Naive thymus-derived CD8-positive, alpha-beta T cell (primary cell): ENCODE measurements around the gene CDC6. TPM values are rescaled to one million over a fixed set of nuclear protein-coding genes. Genes with fewer than 3 reads are reported as not detected.
A peak's percentile ranks its signal among the peaks of the same experiment; 100 is the strongest.

Source experiments
- ATAC-seq, 2 donors: fragments of 150-1000 bp; cut with Tn5 transposase in 1 of 2; sonication (Bioruptor Pico), chemical (Tn5 transposase) in 1 of 2; 1 replicate in 1 of 2; 2 replicates in 1 of 2; pipeline ENCODE4 v1.10.0; 2021; ENCODE audit warnings: mild to moderate bottlenecking in 2 of 2, moderate library complexity in 2 of 2
- POLR2A ChIA-PET: fragments of 350-600 bp; sonication (Branson Sonifier 250); formaldehyde crosslinking; loops from one replicate; lab custom pipeline; 2021; ENCODE audit warnings: antibody characterized with exemption; lab: Charles Lee
- DNase-seq, 10 donors: peaks; one replicate each; pipeline versions ENCODE4 v3.0.0 to v3.0.0-alpha.2; 2020 to 2022
- H3K27ac Mint-ChIP-seq, 10 donors: one replicate each; pipeline ENCODE4 v1.8.0; 2020 to 2022; ENCODE audit warnings: mild to moderate bottlenecking in 10 of 10, mixed read lengths in 10 of 10, moderate library complexity in 4 of 10, inconsistent platforms in 1 of 10
- H3K27me3 Mint-ChIP-seq, 5 donors: one replicate each; pipeline ENCODE4 v1.8.0; 2021 to 2022; ENCODE audit warnings: mixed read lengths in 5 of 5
- H3K36me3 Mint-ChIP-seq, 3 donors: one replicate each; pipeline ENCODE4 v1.8.0; 2020 to 2022; ENCODE audit warnings: mixed read lengths in 3 of 3, mild to moderate bottlenecking in 2 of 3, inconsistent platforms in 1 of 3
- H3K4me1 Mint-ChIP-seq, 4 donors: one replicate each; pipeline ENCODE4 v1.8.0; 2021 to 2022; ENCODE audit warnings: mixed read lengths in 4 of 4
- H3K4me3 Mint-ChIP-seq, 10 donors: one replicate each; pipeline ENCODE4 v1.8.0; 2020 to 2022; ENCODE audit warnings: mild to moderate bottlenecking in 10 of 10, mixed read lengths in 10 of 10, moderate library complexity in 6 of 10, inconsistent platforms in 1 of 10
- H3K9me3 Mint-ChIP-seq, 9 donors: one replicate each; pipeline ENCODE4 v1.8.0; 2020 to 2022; ENCODE audit warnings: mixed read lengths in 9 of 9, mild to moderate bottlenecking in 3 of 9, inconsistent platforms in 1 of 9, moderate library complexity in 1 of 9
- polyA plus RNA-seq, 3 donors: library from polyadenylated mRNA; unstranded; fragments of 300-500 nt; fragmentation: Illumina TruSeq; gene quantifications; one replicate each; pipeline ENCODE4 v1.2.3, GENCODE V29; 2021
- total RNA-seq, 8 experiments: library from RNA in 2 of 8; stranded (reverse) in 2 of 8; gene quantifications; one replicate each; pipeline ENCODE4 v1.2.3 and lab custom pipeline; 2021 to 2026

The CDC6 gene
- total and polyA plus RNA-seq, 5 experiments from 2014 or later = 0.08 to 1.6 (median 1.5) TPM; not detected in 2

DNA sequence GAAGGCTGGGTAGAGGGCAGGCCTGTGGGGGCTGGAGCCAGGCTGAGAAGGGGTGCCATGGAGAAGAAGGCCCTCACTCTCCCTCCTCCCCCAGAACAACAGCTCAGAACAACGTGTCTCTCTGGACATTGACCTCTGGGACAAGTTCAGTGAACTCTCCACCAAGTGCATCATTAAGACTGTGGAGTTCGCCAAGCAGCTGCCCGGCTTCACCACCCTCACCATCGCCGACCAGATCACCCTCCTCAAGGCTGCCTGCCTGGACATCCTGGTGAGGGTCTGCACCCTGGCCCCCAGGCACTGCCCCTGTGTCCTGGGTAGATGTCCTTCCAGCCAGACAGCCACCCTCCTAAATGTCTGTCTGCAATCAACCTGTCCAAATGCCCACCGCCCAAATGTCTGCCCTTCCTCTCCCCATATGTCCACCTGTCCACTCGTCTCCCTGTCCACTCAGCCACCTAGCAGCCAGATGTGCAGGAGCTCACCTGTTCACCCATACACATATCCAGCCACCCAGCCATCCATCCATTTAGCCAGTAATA, 64.6 kb downstream of the CDC6 start:
- POLR2A ChIA-PET = interaction anchor here (0.5 to 2.5 kb wide), 10 partner anchors 15 to 197 kb away, joined by 3 to 9 read pairs (median 5); no protein-coding TSS in a partner anchor
- peak overlapping the region in 1 of 10 donors; percentile 30 for H3K4me3 Mint-ChIP-seq
- peaks cover 23 to 56% (median 46%) of the 10 kb centered on the region in 4 donors for H3K4me1 Mint-ChIP-seq
- no peaks in the 10 kb centered on the region for H3K9me3 Mint-ChIP-seq
- ATAC-seq (no peak), DNase-seq (no peak)
- peaks cover 0 to 52% (median 14%) of the 10 kb centered on the region in 3 donors for H3K36me3 Mint-ChIP-seq
- H3K27ac Mint-ChIP-seq = peak overlapping the region in 9 of 10 donors; percentile 2 to 91 (median 60)
- no peaks in the 10 kb centered on the region for H3K27me3 Mint-ChIP-seq

DNA sequence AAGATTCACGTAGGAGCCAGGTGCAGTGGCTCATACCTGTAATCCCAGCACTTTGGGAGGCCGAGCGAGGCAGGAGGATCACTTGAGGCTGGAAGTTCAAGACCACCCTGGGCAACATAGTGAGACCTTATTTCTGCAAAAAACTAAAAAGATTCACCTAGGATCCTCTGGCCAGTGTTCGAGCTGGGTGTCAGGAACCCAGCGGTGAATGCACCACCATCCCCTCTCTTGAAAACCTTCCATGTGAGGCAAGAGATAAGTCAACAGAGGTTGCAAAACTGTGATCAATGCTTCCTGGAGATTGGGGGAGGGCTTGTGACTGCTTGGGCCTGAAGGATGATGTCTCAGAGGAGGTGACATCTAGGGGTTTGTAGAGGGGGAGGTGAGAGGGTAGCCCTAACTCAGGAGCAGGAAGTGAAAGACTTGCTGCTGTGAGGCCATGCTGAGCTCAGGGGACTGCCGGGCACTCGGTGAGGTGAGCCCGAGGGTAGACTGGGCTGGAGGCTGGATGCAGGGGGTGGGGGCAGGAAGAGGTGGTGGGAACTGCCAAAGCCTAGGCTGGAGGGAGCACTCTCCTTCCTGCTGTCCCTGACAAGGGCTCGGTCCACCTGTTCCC, 65.2 kb downstream of the CDC6 start:
- POLR2A ChIA-PET = interaction anchor here (1.2 to 4.0 kb wide), 8 partner anchors 21 to 48 kb away, joined by 3 to 62 read pairs (median 6); no protein-coding TSS in a partner anchor
- DNase-seq (no peak), ATAC-seq (no peak)
- no peak overlapping the region for H3K4me3 Mint-ChIP-seq
- no peaks in the 10 kb centered on the region for H3K9me3 Mint-ChIP-seq
- H3K27ac Mint-ChIP-seq = peak overlapping the region in 9 of 10 donors; percentile 30 to 91 (median 66)
- H3K4me1 Mint-ChIP-seq = peaks cover 21 to 50% (median 40%) of the 10 kb centered on the region in 4 donors
- peaks cover 0 to 52% (median 14%) of the 10 kb centered on the region in 3 donors for H3K36me3 Mint-ChIP-seq
- H3K27me3 Mint-ChIP-seq = no peaks in the 10 kb centered on the region

Other genes with a start within 250 kb of the CDC6 start
- gene MED24, start 233.5 kb upstream of the CDC6 start, total RNA-seq = 100 to 1,000 TPM; 104 TPM
- gene MED24, start 233.5 kb upstream of the CDC6 start, polyA plus RNA-seq = 10 to 100 TPM; 37.3 to 67.7 (median 42.1) TPM
- 10 to 100 TPM; 53.6 to 54.2 TPM for gene THRA, start 224.9 kb upstream of the CDC6 start, total RNA-seq
- 10 to 100 TPM; 11.3 to 23.3 (median 22.2) TPM for gene THRA, start 224.9 kb upstream of the CDC6 start, polyA plus RNA-seq
- 10 to 100 TPM; 18.2 to 19.2 TPM for gene NR1D1, start 187.3 kb upstream of the CDC6 start, total RNA-seq
- 1 to 10 TPM; 3.9 to 9.9 (median 6.4) TPM for gene NR1D1, start 187.3 kb upstream of the CDC6 start, polyA plus RNA-seq
- gene MSL1, start 165.9 kb upstream of the CDC6 start, total RNA-seq = 100 to 1,000 TPM; 132 to 135 TPM
- gene MSL1, start 165.9 kb upstream of the CDC6 start, polyA plus RNA-seq = 10 to 100 TPM in 1 of 3 donors, 1 to 10 TPM in 2; 6.8 to 12.8 (median 9.2) TPM
- gene CASC3, start 147.3 kb upstream of the CDC6 start, total RNA-seq = 100 to 1,000 TPM; 153 to 162 TPM
- 10 to 100 TPM; 33.5 to 46.9 (median 40.6) TPM for gene CASC3, start 147.3 kb upstream of the CDC6 start, polyA plus RNA-seq
- gene RAPGEFL1, start 110.4 kb upstream of the CDC6 start, total RNA-seq = 1 to 10 TPM; 5.9 to 6.4 TPM
- under 1 TPM in 2 of 3 donors, not detected in 1; 0.12 to 0.65 TPM for gene RAPGEFL1, start 110.4 kb upstream of the CDC6 start, polyA plus RNA-seq
- 10 to 100 TPM; 29.0 to 32.7 TPM for gene WIPF2, start 68.6 kb upstream of the CDC6 start, total RNA-seq
- gene WIPF2, start 68.6 kb upstream of the CDC6 start, polyA plus RNA-seq = 1 to 10 TPM; 6.4 to 7.5 (median 7.5) TPM
- gene RARA, start 21.3 kb downstream of the CDC6 start, total RNA-seq = 10 to 100 TPM; 39.2 to 39.9 TPM
- gene RARA, start 21.3 kb downstream of the CDC6 start, polyA plus RNA-seq = 10 to 100 TPM in 1 of 3 donors, 1 to 10 TPM in 2; 7.2 to 12.4 (median 9.0) TPM
- gene GJD3, start 76.9 kb downstream of the CDC6 start, total RNA-seq = not detected
- not detected for gene GJD3, start 76.9 kb downstream of the CDC6 start, polyA plus RNA-seq
- gene TOP2A, start 130.0 kb downstream of the CDC6 start, total RNA-seq = under 1 TPM; 0.41 to 0.81 TPM
- under 1 TPM in 1 of 3 donors, not detected in 2; 0.14 TPM for gene TOP2A, start 130.0 kb downstream of the CDC6 start, polyA plus RNA-seq
- under 1 TPM; 0.80 to 0.86 TPM for gene IGFBP4, start 155.6 kb downstream of the CDC6 start, total RNA-seq
- gene IGFBP4, start 155.6 kb downstream of the CDC6 start, polyA plus RNA-seq = 1 to 10 TPM in 1 of 3 donors, under 1 TPM in 1, not detected in 1; 0.09 to 1.0 TPM
- gene TNS4, start 213.7 kb downstream of the CDC6 start, total RNA-seq = not detected
- not detected for gene TNS4, start 213.7 kb downstream of the CDC6 start, polyA plus RNA-seq